NCI-H2107 (cell line): ENCODE results near the gene ZNF223.
A peak's percentile ranks its signal among the peaks of the same experiment; 100 is the strongest.

Experiments
- DNase-seq: peaks from one replicate; lab custom pipeline; 2025; lab: John Stamatoyannopoulos, UW

Gene ZNF223

GRCh38 chr19:44071824-44072542 lies 20.1 kb downstream of the ZNF223 start, which contains the start of gene ZNF284:
Gene ZNF284, plus strand, starts transcription at chr19:44072159. Its CDS starts 4,231 bp downstream, at chr19:44076390.
- peak; percentile 70 for DNase-seq

- DNase-seq: no peak
Observed at GRCh38 chr19:44072543-44073401, 20.9 kb downstream of the ZNF223 start.

- no peak for DNase-seq
Observed at GRCh38 chr19:44076325-44076724, 24.5 kb downstream of the ZNF223 start.

GRCh38 chr19:44092108-44092507 lies 40.3 kb downstream of the ZNF223 start:
- no peak for DNase-seq

GRCh38 chr19:44093931-44094765 lies 42.3 kb downstream of the ZNF223 start, which contains the start of gene ZNF224:
Gene ZNF224, plus strand, starts transcription at chr19:44094361. Its CDS starts 3,513 bp downstream, at chr19:44097874.
- DNase-seq: peak; percentile 81

- DNase-seq: no peak
Observed at GRCh38 chr19:44107751-44108150, 55.9 kb downstream of the ZNF223 start.

GRCh38 chr19:44109458-44109857 lies 57.6 kb downstream of the ZNF223 start:
- DNase-seq: no peak

- DNase-seq: no peak
Observed at GRCh38 chr19:44111910-44112463, 60.2 kb downstream of the ZNF223 start.

GRCh38 chr19:44112802-44113137 lies 60.9 kb downstream of the ZNF223 start:
- DNase-seq: no peak

GRCh38 chr19:44113138-44113783 lies 61.4 kb downstream of the ZNF223 start, which contains the start of gene ZNF225:
Gene ZNF225, plus strand, starts transcription at chr19:44113399. Its CDS starts 2,429 bp downstream, at chr19:44115828.
- DNase-seq: peak; percentile 92

- DNase-seq: no peak
Observed at GRCh38 chr19:44113784-44114390, 62.1 kb downstream of the ZNF223 start.
